ENCODE data around the gene FOXE1.

The FOXE1 gene

DNA sequence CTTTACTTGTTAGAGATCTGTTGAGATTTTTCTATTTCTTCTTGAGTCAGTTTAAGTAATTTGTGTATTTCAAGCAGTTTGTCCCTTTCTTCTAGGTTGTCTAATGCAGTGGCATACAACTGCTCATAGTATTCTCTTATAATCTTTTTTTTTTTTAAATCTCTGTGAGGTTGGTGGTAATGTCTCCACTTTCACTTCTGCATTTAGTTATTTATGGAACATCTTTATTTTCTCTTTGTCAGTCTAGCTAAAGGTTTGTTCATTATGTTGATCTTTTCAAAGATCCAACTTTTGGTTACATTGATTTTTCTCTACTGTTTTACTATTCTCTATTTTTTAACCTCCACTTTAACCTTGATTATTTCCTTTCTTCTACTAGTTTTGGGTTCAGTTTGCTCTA is 13.8 kb downstream of the FOXE1 start:
- DNase-seq, result no peak

- no peak for DNase-seq
Measured at GRCh38 chr9:97868859-97869258, 15.8 kb downstream of the FOXE1 start.

GRCh38 chr9:97873425-97873824 is 20.4 kb downstream of the FOXE1 start:
- no peak for DNase-seq

DNA sequence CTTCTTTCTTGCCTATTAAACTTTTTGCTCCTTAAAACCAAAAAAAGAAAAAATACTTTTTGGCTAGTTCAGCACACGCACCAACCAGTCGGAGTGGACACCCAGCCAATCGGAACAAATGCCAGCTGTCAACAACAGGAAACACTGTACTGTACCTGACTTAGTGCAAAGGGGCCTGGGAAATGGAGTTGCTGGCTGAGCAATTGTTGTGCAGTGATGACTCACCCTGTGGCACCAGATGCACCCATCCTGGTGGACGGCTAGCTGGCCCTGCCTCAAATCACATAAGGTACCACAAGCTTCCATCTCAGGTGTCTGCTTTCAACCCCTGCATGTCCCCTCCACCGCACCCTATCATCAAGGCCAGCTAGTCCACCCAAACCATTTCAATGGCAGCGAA is 20.9 kb downstream of the FOXE1 start:
- DNase-seq, result no peak

DNA sequence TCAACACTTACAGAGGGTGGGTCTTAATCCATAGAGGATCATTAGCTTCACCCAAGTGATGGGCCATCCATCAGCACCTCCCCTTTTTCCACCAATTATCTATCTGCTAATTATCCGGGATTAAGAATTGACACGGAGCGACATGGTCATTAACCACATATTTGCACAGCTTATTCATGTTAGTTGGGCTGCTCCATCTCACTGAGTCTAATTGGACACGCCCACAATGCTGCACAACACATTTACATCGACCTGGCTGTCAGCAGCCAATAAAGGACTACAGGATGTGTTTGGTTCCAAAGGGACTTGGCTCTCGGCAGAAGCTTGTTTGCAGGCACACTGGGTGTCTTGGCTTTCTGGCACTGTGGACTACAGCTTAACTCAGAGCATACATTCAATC is 21.6 kb downstream of the FOXE1 start:
- no peak for DNase-seq

DNA sequence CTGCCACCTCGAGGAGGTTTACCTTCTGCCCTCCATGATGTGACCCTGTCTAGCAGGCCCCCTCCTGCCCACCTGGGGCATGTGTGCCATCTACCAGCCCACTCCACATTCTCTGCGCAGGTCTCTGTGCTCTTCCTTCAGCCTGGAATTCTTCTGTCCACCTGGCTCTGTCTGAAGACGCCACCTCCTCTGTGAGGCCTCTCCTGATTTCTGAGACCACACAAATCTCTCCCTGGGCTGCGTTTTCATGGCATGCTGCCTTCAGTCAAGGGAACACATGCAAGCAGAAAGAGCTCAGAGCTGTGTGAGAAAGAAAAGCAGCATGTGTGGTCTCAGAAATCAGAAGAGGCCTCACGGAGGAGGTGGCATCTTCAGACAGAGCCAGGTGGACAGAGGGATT is 22.1 kb downstream of the FOXE1 start:
- no peak for DNase-seq

GRCh38 chr9:97876061-97876460 is 23.0 kb downstream of the FOXE1 start:
- no peak for DNase-seq

DNA sequence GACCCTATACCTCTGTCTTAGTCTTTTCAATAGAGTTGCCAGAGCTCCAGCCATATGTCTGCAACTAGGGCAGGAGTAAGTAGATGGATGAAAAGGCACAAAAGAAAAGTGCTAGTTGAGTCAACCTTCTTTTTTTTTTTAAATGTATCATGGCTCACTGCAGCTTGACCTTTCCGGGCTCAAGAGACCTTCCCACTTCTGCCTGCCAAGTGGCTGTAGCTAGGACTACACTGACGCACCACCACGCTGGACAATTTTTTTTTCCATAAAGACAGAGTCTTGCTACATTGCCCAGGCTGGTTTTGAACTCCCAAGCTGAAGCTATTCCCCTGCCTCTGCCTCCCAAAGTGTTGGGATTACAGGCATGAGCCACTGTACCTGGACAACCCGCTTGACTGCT is 27.3 kb downstream of the FOXE1 start:
- no peak for DNase-seq

DNA sequence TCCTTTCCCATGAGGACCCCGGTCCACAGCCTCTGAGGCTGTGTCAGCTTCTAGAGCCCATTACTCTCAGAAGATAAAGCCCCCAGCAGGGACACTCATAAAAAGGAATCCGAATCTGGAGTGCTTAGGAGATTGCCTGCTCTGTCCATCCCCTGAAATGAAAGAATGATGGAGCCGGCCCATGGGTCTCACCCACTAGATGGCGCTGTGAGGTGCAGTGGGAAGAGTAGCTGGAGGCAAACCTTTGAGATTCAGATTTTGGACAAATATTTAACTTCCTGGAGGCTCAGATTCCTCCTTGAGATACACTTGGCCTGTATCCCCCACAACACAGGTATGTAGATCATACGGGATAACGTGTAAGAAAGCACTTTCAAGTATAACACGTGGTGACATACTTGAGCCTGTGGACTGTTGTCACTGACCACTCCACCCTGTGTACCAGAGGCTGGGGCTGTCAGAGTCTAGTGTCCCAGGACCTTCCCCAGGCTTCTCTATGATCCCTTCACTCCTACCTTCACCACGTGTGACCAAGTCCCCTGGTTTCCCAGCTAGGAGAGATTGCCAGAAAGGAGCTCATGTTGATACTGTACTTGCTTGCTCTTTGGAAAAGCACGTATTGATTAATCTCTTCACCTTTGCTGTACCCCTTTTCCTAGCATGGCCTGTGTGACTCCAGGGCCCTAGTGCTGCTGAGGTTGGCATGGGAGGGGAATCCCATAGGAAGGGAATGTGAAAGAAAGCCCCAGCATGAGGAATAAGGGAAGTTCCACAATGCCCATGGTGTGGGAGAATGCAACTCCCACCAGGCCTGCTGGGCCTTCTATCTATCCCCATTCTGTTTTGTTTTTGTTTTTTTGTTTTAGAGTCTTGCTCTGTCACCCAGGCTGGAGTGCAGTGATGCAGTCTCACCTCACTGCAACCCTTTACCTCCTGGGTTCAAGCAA is 37.2 kb downstream of the FOXE1 start:
- peak; percentile 63 for DNase-seq

- no peak for DNase-seq
Measured at GRCh38 chr9:97891736-97892135, 38.7 kb downstream of the FOXE1 start.

DNA sequence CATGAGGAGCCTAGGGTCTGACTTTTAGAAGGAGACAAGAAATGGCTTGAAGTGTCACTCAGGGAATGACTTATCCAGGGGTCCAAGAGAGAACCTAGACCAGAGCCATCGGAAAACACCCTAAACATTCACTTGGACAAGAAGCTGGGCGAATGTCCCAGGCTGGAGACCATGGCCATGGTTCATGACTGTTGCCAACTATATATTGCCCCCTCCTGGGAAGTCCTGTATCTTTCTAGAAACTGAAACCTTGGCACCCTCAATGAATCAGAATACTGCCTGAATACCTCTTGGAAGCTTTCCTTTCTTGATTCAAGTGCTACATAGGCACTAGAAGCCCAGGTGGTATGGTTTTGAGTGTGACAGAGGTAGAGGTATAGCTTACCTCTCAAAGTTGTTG is 39.4 kb downstream of the FOXE1 start:
- no peak for DNase-seq

DNA sequence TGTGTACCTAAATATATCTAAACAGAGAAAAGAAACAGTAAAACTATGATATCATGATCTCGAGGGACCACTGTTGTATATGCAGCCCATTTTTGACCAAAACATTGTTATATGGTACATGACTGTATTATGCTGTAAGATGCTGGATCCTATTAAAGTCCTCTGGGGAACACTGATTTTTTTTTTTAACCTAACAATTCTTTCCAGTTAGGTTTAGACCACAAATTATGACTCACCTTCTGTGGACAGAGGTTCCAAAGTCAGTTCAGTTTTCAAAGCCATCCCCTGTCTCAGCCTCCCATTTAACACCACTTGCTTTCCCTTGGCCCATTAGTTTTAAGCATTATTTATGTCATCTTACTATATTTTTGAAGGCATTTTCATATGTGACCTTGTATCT is 42.2 kb downstream of the FOXE1 start:
- no peak for DNase-seq

DNA sequence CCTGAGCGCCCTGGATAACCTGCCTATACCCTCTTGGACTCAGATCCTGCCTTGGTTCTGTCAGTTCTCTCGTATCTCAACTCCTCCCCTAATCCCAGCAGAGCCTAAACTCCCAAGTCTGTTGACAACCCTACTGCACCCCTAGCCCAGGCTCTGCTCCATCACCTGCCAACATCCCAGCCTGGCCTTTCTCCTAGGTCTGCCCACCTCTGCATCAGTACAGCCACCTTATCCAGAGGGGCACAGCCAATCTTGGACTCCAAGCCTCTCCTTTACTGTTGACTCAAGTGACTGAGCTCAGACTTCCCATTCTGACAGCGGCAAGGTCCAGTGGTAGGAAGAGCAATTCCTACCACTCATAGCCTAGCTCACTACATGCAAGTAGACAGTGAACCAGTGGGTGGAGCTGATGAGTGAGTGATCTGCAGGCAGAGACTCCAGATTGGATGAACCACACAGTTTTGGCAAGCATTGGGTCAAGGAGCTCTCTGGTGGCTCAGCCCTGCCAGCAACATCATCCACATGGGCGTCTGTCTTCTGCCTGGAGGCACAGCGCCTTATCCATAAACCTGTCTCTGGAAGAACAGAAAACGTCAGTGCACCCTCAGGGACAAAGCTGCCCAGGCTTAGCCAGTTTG is 42.8 kb downstream of the FOXE1 start:
- DNase-seq, result no peak

- DNase-seq, result no peak
Measured at GRCh38 chr9:97900103-97900737, 47.2 kb downstream of the FOXE1 start.

DNA sequence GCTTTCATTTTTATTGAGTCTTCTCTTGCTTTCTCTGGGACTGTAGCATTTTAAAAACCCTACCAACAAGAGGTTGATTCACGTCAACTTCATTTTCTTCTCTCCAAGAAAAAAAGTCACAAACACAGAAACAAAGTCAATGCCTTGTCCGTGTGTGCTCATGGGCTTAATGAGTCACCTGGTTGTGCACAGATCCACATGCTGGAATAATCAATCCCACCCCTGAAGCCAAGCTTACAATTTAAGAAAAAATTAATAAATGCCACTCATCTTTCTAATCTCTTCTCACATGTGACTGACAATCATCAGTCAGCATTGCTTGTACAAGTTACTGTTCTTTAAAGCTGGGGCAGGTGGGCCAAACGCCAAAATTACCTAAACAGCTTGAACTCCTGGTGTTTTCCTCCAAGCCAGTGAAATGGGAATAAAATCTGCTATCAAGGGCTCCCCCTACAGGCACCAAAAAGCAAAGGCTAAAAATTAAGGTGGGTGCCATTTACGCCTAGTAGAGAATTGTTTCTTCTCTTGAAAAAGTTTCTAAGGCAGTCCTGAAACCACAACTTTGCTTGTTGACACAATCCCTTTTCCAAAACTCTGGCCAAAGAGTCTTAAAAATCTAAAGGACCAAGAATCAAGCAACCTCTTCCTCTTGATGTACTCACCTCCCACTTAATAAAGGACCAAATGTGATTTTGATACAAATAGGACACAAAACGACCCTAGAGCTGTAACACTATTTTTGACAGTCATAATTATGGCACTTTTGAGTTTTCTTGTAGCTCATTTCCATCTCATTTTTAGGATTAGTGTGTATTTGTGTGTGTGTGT is 47.9 kb downstream of the FOXE1 start:
- DNase-seq, result no peak

GRCh38 chr9:97903177-97903576 is 50.2 kb downstream of the FOXE1 start:
- DNase-seq, result no peak

GRCh38 chr9:97904725-97905124 is 51.7 kb downstream of the FOXE1 start:
- peak; percentile 31 for DNase-seq

DNA sequence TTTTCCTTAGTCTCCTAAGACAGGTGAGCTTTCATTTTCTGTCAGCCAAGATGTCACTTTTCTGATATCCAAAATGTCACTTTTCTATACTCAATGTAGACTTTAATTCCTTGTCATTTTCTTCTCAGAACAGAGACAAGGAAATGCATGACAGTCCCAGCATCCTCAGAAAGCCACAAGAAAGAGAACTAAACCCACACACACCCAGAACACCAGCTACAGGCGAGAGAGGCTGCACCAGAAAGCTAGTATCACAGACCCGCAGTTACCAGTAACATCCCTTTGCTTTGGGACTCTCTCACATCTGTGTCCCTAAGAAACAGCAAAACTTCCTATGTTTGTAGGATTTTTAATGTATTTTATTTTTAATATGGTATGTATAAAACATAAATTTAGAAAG is 52.2 kb downstream of the FOXE1 start:
- no peak for DNase-seq
